Liver (tissue), 3 donors: ENCODE results near the gene SEMA3E.

ENCODE experiments used
- GABPA ChIP-seq, 2 donors: IDR thresholded peaks in 1 of 2; conservative IDR thresholded peaks in 1 of 2; 2 replicates each; pipeline ENCODE4 v1.6.1; 2016; ENCODE audit warnings: antibody characterized with exemption in 2 of 2, mild to moderate bottlenecking in 1 of 2, moderate library complexity in 1 of 2
- NR2F2 ChIP-seq: IDR thresholded peaks from 2 replicates; pipeline ENCODE4 v1.6.1; 2016; ENCODE audit warnings: antibody characterized with exemption
- YY1 ChIP-seq: IDR thresholded peaks from 2 replicates; pipeline ENCODE4 v1.6.1; 2016; ENCODE audit warnings: antibody characterized with exemption, mild to moderate bottlenecking
- TF ChIP-seq, protein P1 (sequence below): fragments of 150-350 bp; IDR thresholded peaks from 2 replicates; pipeline ENCODE4 v1.5.1; 2017; ENCODE audit warnings: improper control_type of control experiment, low read depth, low read length; ENCODE audit not compliant: missing input control
- TF ChIP-seq, protein P2 (sequence below): IDR thresholded peaks from 2 replicates; pipeline ENCODE4 v1.6.1; 2016; ENCODE audit warnings: antibody characterized with exemption, mild to moderate bottlenecking
- donor health status: healthy.
- donor health status: healthy.

DNA sequence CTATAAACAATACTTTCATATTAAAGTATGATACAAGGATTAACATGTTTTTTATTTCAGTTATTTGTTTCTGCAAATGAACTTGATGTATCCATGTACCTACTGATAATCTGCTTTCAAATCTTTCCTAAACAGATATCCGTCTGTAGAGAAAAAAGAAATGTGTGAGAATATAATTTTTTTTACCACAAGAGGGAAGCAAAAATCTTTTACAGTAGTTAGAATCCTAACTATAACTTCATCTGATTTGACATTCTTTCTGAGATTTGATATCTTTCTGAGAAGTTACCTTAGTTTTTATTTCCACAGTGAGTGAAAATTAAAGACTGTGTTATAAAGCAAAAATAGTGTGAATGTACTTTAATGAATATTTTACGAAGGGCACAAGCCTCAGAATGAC is 282.3 kb downstream of the SEMA3E start:
- TF ChIP-seq, protein P1, sequence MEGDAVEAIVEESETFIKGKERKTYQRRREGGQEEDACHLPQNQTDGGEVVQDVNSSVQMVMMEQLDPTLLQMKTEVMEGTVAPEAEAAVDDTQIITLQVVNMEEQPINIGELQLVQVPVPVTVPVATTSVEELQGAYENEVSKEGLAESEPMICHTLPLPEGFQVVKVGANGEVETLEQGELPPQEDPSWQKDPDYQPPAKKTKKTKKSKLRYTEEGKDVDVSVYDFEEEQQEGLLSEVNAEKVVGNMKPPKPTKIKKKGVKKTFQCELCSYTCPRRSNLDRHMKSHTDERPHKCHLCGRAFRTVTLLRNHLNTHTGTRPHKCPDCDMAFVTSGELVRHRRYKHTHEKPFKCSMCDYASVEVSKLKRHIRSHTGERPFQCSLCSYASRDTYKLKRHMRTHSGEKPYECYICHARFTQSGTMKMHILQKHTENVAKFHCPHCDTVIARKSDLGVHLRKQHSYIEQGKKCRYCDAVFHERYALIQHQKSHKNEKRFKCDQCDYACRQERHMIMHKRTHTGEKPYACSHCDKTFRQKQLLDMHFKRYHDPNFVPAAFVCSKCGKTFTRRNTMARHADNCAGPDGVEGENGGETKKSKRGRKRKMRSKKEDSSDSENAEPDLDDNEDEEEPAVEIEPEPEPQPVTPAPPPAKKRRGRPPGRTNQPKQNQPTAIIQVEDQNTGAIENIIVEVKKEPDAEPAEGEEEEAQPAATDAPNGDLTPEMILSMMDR, result no peak
- TF ChIP-seq NR2F2, result no peak
- TF ChIP-seq YY1, result no peak
- TF ChIP-seq, protein P2, sequence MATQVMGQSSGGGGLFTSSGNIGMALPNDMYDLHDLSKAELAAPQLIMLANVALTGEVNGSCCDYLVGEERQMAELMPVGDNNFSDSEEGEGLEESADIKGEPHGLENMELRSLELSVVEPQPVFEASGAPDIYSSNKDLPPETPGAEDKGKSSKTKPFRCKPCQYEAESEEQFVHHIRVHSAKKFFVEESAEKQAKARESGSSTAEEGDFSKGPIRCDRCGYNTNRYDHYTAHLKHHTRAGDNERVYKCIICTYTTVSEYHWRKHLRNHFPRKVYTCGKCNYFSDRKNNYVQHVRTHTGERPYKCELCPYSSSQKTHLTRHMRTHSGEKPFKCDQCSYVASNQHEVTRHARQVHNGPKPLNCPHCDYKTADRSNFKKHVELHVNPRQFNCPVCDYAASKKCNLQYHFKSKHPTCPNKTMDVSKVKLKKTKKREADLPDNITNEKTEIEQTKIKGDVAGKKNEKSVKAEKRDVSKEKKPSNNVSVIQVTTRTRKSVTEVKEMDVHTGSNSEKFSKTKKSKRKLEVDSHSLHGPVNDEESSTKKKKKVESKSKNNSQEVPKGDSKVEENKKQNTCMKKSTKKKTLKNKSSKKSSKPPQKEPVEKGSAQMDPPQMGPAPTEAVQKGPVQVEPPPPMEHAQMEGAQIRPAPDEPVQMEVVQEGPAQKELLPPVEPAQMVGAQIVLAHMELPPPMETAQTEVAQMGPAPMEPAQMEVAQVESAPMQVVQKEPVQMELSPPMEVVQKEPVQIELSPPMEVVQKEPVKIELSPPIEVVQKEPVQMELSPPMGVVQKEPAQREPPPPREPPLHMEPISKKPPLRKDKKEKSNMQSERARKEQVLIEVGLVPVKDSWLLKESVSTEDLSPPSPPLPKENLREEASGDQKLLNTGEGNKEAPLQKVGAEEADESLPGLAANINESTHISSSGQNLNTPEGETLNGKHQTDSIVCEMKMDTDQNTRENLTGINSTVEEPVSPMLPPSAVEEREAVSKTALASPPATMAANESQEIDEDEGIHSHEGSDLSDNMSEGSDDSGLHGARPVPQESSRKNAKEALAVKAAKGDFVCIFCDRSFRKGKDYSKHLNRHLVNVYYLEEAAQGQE, result no peak
- TF ChIP-seq GABPA (IDR thresholded peaks at IDR 0.05 in 1 of 2, conservative IDR thresholded peaks at IDR 0.05 in 1 of 2), result no peak
